Measurements from ENCODE around the gene USO1.

DNA sequence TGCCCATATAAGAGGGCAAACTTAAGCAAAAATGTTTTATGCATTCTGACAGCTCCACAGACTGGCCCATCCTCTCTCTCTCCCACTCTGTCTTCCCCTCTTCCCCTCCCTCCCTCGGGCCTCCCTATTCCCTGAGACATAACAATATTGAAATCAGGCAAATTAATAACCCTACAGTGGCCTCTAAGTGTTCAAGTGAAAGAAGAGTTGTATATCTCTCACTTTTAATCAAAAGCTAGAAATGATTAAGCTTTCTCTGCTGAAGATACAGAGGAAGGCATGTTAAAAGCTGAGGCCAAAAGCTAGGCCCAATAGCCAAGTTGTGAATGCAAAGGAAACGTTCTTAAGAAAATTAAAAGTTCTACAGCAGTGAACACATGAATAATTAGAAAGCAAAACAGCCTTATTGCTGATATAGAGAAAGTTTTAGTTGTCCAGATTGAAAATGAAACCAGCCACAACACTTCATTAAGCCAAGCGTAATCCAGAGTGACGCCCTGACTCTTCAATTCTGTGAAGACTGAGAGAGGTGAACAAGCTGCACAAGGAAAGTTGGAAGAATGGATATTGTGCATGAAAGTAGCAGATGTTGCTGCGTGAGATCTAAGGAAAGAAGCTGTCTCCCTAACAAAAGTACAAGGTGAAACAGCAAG lies 54.9 kb downstream of the USO1 start:
- TF ChIP-seq, protein P1, sequence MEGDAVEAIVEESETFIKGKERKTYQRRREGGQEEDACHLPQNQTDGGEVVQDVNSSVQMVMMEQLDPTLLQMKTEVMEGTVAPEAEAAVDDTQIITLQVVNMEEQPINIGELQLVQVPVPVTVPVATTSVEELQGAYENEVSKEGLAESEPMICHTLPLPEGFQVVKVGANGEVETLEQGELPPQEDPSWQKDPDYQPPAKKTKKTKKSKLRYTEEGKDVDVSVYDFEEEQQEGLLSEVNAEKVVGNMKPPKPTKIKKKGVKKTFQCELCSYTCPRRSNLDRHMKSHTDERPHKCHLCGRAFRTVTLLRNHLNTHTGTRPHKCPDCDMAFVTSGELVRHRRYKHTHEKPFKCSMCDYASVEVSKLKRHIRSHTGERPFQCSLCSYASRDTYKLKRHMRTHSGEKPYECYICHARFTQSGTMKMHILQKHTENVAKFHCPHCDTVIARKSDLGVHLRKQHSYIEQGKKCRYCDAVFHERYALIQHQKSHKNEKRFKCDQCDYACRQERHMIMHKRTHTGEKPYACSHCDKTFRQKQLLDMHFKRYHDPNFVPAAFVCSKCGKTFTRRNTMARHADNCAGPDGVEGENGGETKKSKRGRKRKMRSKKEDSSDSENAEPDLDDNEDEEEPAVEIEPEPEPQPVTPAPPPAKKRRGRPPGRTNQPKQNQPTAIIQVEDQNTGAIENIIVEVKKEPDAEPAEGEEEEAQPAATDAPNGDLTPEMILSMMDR (IDR thresholded peaks at IDR 0.05) = no peak
- TF ChIP-seq EP300 (IDR thresholded peaks at IDR 0.05) (no peak), POLR2A (IDR thresholded peaks at IDR 0.05; ENCODE audit: low read depth) (no peak), POLR2AphosphoS5 (IDR thresholded peaks at IDR 0.05) (no peak)
